Activated gamma-delta T cell treated with anti-CD3 and anti-CD28 coated beads, Interleukin-2, amount 50 U/mL, for 16 hours (primary cell): ENCODE results near the gene SLC13A3.
A peak's percentile ranks its signal among the peaks of the same experiment; 100 is the strongest.

Source experiments
- DNase-seq: peaks from one replicate; pipeline ENCODE4 v3.0.0-alpha.2; 2020; ENCODE audit warnings: low read depth

SLC13A3 gene

GRCh38 chr20:46553926-46554325 is 97.3 kb downstream of the SLC13A3 start:
- no peak for DNase-seq

GRCh38 chr20:46552460-46553420 is 98.5 kb downstream of the SLC13A3 start:
- DNase-seq = peak; percentile 27

GRCh38 chr20:46551522-46552381 is 99.5 kb downstream of the SLC13A3 start:
- no peak for DNase-seq

- no peak for DNase-seq
Measured at GRCh38 chr20:46550461-46550860, 100.8 kb downstream of the SLC13A3 start, which contains the start of gene OCSTAMP. OCSTAMP (minus strand) TSS chr20:46550654; CDS start chr20:46550560, 94 bp downstream.

GRCh38 chr20:46549188-46549972 is 101.9 kb downstream of the SLC13A3 start:
- no peak for DNase-seq

- DNase-seq = no peak
Measured at GRCh38 chr20:46548688-46549087, 102.6 kb downstream of the SLC13A3 start.

GRCh38 chr20:46547995-46548394 is 103.3 kb downstream of the SLC13A3 start:
- DNase-seq = no peak

- DNase-seq = no peak
Measured at GRCh38 chr20:46546936-46547335, 104.3 kb downstream of the SLC13A3 start.

- DNase-seq = no peak
Measured at GRCh38 chr20:46546298-46546697, 105.0 kb downstream of the SLC13A3 start.

- no peak for DNase-seq
Measured at GRCh38 chr20:46545827-46546138, 105.5 kb downstream of the SLC13A3 start.

- DNase-seq = peak; percentile 29
Measured at GRCh38 chr20:46545077-46545826, 106.0 kb downstream of the SLC13A3 start.

- DNase-seq = no peak
Measured at GRCh38 chr20:46544576-46544975, 106.7 kb downstream of the SLC13A3 start.

GRCh38 chr20:46543959-46544358 is 107.3 kb downstream of the SLC13A3 start:
- DNase-seq = no peak

GRCh38 chr20:46543033-46543432 is 108.2 kb downstream of the SLC13A3 start:
- DNase-seq = no peak

- DNase-seq = no peak
Measured at GRCh38 chr20:46541229-46541935, 109.9 kb downstream of the SLC13A3 start.

GRCh38 chr20:46539113-46539512 is 112.1 kb downstream of the SLC13A3 start:
- DNase-seq = no peak

GRCh38 chr20:46530640-46531039 is 120.6 kb downstream of the SLC13A3 start:
- no peak for DNase-seq

- no peak for DNase-seq
Measured at GRCh38 chr20:46523696-46524328, 127.4 kb downstream of the SLC13A3 start.

GRCh38 chr20:46523108-46523507 is 128.2 kb downstream of the SLC13A3 start:
- DNase-seq = no peak

GRCh38 chr20:46520976-46521579 is 130.2 kb downstream of the SLC13A3 start:
- peak; percentile 36 for DNase-seq
